Astrocyte of the spinal cord (primary cell): ENCODE data around the gene GHR.

Source experiments
- DNase-seq: peaks from one replicate; pipeline ENCODE4 v3.0.0; 2011; ENCODE audit warnings: low read depth, low spot score
- H3K4me3 ChIP-seq: 2 replicates; pipeline ENCODE4 v1.5.1; 2011; ENCODE audit warnings: low read depth, mild to moderate bottlenecking, low read length, moderate library complexity
- in situ Hi-C: cut with HindIII; loops from 2 replicates; pipeline ENCODE4 v1.10.0; 2017; ENCODE audit warnings: low sequenced_read_pairs
- TF ChIP-seq, protein P1 (sequence below): IDR thresholded peaks from 2 replicates; pipeline ENCODE4 v1.5.1; 2012; ENCODE audit warnings: low read depth, mild to moderate bottlenecking, low read length, inconsistent platforms

The GHR gene

DNA sequence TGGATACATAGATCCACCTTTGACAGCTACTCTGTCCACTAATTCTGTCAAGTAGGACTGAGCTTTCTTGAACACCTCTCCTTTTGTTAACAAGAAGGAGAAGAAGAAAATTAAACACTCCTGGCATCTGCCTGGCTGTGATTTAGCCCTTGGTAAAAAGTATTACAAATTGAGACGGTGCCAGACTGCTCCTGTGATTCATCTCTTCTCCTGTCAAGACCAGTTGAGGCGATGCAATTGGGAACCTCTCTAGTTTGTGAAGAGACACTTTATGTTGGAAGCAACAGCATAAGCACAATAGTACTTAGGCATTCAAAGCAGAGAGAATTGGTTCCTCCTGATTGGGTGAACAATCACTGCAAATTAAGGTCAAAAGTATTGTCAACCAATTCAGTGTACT lies 72.7 kb downstream of the GHR start:
- TF ChIP-seq, protein P1, sequence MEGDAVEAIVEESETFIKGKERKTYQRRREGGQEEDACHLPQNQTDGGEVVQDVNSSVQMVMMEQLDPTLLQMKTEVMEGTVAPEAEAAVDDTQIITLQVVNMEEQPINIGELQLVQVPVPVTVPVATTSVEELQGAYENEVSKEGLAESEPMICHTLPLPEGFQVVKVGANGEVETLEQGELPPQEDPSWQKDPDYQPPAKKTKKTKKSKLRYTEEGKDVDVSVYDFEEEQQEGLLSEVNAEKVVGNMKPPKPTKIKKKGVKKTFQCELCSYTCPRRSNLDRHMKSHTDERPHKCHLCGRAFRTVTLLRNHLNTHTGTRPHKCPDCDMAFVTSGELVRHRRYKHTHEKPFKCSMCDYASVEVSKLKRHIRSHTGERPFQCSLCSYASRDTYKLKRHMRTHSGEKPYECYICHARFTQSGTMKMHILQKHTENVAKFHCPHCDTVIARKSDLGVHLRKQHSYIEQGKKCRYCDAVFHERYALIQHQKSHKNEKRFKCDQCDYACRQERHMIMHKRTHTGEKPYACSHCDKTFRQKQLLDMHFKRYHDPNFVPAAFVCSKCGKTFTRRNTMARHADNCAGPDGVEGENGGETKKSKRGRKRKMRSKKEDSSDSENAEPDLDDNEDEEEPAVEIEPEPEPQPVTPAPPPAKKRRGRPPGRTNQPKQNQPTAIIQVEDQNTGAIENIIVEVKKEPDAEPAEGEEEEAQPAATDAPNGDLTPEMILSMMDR, result no peak
- in situ Hi-C loops, result no loop called here
- DNase-seq, result no peak
- no peak overlapping the region for H3K4me3 ChIP-seq

DNA sequence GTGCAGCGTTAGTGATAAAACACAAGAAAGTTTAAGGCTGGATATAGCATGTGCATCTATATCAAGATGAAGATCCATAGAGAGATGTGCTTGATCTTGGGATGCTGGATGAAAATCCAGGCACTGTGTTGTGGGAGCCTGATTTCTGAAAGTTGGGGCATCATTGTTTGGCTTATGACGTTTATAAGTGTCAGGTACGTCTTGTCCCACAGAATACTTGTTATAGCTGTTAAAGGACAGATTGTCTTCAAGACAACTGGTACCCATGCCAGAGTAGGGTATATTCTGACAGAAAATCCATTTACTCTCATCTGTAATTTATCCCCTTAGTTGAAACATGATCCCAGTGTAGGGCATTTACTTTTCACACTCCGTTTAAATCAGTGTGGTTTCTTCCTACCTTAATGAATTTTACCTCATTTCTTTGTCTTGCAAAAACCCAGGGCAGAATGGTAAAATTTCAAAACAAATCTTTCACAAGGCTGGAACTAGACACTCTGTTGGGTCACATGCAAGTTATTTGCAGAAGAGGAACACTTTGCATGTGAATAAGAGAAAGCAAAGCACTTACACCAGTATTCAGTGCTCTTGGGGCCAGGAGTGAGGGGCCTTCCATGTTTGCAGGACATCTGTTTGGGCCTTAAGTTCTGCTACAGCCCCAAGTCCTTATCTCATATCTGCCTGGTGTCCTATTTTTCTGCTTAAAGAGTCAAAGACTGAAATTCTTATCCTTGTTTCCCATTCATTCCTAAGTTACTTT lies 73.3 kb downstream of the GHR start:
- DNase-seq, result no peak
- no peak overlapping the region for H3K4me3 ChIP-seq
- in situ Hi-C loops, result no loop called here
- TF ChIP-seq, protein P1, result no peak

DNA sequence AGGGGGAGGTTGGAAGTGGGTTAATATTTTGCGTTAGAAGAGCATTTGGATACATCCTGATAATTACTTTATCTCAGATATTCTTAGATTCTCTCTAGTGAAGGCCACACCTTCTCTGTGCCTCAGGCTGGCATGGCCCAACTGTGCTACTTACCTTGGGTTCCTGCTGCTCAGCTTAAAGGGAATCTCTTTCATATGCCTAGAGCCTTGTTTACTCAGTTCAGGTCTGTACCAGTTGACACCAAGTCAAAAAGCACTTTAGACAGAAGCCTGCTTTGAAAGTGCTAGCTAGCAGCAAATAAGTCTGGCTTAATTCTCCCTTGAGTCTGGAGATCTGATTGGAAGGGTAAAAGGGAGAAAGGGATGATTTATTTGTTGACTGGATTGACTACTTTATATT lies 74.8 kb downstream of the GHR start:
- DNase-seq, result no peak
- in situ Hi-C loops, result no loop called here
- TF ChIP-seq, protein P1, result no peak
- no peak overlapping the region for H3K4me3 ChIP-seq

DNA sequence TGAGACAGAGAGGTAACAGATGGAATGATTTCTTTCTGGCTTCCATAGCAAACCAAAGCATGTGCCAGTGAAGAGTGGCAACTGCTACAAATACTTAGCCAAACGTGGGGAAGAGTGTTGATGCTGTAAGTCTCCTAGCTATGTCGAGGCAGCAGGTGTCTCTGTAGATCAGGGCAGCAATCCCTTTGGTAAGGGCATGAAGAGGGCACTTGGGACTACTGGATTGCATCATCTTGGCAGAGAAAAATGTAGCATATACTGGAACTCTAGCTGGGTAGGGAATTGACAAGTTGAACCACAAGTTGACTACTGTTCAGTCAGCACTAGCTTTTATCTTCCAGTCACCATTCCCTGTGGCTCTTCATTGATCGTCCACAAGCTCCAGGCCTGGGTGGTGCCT lies 75.8 kb downstream of the GHR start:
- no peak for DNase-seq
- TF ChIP-seq, protein P1, result no peak
- in situ Hi-C loops, result no loop called here
- no peak overlapping the region for H3K4me3 ChIP-seq

DNA sequence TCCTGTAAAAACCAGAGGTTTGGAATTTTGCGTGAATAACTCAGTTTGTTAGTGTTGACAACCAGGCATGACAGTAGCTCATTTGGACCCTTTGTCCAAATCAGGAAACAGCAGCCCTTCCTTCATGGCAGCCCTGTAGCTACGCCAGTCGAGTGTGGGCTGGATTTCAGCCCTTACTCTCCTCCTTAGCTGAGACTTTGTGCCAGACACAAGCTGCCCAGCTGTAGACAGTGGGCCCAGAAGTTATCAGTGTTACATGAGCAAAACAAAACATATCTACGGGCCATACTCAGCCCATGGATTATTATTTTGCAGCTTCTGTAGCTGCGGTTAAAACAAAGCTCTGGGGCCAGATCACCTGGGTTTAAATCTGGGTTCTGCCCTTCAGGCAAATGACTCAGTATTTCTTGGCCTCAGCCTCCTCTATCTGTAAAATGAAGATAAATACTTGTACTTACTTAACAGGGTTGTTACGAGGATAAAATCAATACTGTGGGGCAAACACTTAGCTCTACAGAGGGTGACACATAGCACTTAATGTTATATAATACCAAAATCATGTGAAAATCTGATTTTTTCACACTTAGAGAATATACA lies 76.9 kb downstream of the GHR start:
- DNase-seq, result no peak
- in situ Hi-C loops, result no loop called here
- H3K4me3 ChIP-seq, result no peak overlapping the region
- TF ChIP-seq, protein P1, result no peak

DNA sequence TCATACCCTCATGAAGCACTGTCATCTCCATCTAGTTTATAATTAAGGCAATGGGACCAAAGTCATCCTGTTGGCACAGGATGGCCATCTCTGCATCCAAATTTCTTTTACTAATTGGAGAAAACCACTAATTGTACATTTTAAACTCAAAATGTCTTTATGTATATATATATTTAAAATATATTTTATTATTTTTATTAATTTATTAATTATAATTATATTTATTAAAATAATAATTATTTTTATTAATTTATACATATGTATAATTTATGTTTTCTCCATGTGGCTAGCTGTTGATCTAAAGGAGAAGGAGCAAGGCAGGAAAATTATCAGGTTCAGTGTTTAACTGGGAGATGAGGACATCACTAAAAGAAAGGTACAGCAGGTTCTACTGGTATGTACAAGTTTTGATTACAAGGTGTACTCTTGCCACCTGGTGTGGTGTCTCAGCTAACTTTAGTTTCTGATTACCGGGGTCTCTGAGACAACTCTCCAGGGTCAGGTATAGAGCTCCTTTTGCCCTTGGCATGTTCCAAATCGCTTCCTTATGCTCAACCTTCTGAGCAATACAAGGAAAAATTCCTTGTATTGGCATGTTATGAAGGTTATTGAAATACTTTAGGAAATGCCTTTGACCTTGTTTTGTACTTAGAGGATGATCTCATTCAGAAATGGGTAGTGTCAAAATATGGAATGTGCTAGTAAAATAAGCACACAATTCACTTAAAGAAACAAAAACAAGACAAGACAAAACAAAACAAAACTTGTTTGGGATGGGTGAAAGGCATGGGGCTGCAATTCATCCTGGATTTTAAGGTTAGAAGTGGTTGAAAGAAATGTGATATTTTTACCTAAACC lies 79.6 kb downstream of the GHR start:
- in situ Hi-C loops, result no loop called here
- H3K4me3 ChIP-seq, result no peak overlapping the region
- DNase-seq, result no peak
- TF ChIP-seq, protein P1, result no peak
